Stimulated activated CD4-positive, alpha-beta T cell treated with anti-CD3 and anti-CD28 coated beads, Interleukin-1b, Interleukin-23, amount 100 ng/mL, for 4 hours (primary cell): ENCODE results near the gene KRT82.
"Not testable (repeated sequence)": the region's sequence is repeated elsewhere in the genome, so short reads cannot be mapped to it uniquely, and the experiment has no call there.

ENCODE experiments used
- DNase-seq, 2 donors: peaks; one replicate each; pipeline ENCODE4 v3.0.0-alpha.2; 2020; ENCODE audit warnings: low read depth in 2 of 2

KRT82 gene

DNA sequence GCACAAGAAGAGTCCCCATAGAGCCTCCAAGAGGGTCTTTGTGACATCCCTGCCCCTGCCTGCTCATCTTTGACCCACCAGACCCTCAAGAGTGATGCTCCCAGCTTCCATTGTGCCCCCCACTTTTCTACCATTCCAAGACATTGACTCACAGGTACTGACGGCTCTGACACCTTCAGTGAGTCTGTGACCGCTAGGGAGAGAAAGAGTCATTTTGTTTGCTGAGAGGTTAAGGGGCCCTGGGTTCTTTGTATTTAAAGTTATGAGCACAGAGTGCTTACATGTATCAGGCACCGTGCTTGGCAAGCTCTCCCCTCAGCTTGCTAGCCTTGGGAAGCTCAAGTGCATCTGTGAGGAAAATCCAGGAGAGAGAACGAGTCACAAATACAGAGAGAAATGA, 7.1 kb upstream of the KRT82 start:
- DNase-seq, result no peak

DNA sequence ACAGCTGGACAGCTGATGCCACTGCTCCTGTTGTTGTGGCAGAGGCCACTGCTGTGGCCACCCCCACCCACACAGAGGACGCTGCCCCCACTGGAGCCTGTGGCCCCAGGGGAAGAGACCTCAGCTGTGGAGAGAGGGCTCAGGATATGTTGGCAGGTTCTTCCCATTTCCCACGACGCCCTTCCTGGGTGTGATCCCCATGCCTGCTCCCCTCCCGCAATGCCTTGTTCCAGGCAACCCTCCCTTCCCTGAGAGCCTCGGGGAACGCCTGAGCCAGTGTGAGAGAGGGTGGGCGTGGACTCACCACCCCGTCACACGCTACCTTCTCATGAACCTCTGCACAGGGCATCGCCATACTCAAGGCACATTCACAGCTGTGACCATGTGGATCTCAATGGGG, 5.7 kb upstream of the KRT82 start:
- DNase-seq, result no peak

DNA sequence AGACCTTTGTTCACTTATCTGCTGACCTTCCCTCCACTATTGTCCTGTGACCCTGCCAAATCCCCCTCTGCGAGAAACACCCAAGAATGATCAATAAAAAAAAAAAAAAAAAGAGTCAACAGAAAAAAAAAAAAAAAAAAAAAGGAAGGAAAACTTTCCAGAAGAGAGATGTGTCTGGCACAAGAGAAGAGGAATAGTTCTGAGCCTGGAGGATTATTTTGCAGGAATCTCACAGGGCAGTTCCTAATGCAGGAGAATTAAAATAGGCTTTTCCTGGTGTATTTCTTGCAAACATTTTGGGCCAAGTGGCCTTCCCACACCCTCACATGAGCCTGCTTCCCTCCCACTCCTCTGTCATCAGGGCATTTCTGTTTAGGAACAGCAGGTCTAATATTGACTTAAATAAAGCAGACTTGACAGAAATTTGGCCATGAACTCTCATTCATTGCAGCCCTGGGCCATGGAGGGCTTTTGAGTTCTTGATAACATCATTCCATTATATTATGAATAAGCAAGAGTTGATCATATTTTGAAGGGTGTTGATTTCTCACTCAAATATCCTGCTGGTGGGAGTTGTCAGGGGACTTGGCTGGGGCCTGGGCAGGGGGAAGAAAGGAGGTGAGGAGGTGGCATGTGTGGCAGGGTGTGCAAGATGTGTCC, 4.6 kb upstream of the KRT82 start:
- DNase-seq, result not testable (repeated sequence)

DNA sequence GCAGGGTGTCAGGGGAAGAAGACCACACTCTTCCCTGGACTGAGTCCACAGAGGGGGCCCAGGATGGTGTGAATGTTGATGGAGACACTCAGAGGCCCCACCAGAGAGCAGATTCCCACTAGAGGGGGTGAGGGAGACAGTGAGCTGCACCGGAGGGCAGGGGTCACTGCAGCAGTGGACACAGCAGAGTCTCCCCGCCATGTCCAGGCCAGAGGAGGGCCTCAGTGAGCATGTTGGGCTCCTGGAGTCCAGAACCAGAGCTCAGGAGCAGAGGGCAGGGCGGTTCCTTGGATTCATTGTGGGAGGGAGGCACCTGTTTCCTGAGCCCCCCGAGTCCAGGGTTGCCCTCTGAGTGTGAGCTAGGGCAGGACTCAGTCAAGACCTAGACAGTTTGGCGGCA, 1.8 kb upstream of the KRT82 start:
- no peak for DNase-seq

DNA sequence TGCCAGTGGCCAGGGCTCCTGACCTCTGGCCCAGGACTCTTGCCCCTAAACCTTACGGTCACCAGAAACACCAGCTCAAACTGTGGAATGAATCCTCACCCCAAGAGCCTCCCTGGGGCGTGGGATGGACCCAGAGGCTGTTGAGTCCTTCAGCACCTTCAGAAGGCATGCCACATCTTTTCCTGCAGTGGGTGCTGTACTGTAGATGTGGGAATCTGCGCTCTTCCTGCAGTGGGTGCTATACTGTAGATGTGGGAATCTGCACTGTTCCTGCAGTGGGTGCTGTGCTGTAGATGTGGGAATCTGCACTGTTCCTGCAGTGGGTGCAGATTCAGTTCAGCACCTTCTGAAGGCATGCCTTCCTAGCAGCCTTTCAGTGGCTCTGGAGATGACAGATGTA, 1.2 kb downstream of the KRT82 start:
- no peak for DNase-seq

DNA sequence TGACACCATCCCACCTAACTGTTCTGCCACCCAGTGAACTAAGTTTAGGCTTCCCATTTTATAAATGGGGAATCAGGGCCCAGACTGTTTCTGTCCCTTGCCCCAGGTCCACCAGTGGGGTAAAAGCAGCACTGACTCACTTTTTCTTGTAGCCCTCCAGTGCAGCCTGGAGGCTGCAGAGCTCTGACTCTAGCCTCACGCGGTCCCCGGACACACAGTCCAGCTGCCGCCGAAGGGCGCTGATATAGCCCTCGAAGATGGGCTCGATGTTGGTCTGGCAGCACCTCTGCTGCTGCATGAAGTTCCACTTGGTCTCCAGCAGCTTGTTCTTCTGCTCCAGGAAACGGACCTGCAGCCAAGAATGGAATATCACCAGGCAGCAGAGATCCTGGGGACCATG, 2.6 kb downstream of the KRT82 start:
- no peak for DNase-seq

DNA sequence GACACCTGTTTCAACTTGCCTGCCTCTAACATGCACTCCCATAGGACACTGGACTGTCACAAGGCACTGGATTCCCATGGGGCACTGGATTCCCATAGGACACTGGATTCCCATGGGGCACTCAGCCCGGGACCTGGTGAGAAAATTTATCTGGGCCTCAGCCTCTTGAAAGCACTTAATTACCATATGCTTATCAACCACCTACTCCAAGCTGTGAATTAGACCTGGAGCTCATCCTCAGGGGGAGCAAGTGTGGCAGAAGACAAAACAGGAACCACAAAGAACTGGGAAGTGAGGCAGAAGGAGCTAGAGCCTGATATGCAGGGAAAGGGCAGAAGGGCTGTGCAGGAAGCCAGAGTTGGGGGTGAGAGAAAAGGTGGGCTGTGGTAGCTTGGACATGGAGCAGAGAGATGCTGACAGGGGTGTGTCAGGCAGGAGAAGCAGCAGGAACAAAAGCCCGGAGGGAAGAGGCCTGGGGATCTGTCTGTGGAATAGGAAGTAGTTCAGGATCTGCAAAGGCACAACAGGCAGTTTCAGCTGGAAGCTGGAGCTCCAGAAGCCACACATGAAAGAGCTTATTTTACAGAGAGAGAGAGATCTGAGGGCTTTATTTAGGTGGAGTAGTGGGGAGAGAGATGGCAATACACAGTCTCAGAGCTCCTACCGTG, 3.1 kb downstream of the KRT82 start:
- DNase-seq, result no peak

DNA sequence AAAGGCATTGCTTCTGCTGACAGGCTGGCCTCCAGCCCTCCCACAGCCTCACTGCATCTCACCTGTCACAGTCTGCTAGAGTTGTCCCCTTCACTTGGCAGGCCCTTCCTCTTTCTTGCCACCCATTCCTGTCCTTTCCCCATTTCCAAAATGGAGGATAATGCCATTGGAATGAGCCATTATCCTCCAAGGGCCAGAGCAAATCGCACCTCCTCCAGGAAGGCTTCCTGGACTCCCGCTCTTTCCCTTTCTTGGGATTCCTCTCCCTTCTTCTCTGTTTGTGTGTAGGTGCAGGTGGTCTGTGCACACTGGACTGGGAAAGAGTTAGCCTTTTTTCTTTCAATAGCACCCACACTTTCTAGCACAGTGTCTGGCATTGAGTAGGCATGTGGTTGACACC, 3.8 kb downstream of the KRT82 start:
- DNase-seq, result no peak

DNA sequence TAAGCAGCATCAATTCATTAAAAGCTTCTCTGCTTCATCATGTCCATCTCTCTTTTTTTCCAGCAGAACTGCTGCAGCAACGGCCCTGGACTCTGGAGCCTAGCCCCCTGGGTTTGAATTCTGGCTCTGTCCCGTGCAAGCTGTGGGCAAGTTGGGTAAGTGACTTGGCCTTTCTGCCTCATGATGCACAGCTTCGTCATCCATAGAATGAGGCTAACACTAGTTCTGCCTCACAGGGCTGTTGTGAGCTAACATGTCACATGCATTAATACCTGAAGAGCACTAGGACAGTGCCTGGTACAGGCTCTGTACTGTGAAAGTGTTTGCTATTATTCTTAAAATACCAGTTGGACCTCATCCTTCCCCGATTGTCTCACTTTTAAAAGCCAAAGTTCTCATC, 4.2 kb downstream of the KRT82 start:
- DNase-seq, result no peak

DNA sequence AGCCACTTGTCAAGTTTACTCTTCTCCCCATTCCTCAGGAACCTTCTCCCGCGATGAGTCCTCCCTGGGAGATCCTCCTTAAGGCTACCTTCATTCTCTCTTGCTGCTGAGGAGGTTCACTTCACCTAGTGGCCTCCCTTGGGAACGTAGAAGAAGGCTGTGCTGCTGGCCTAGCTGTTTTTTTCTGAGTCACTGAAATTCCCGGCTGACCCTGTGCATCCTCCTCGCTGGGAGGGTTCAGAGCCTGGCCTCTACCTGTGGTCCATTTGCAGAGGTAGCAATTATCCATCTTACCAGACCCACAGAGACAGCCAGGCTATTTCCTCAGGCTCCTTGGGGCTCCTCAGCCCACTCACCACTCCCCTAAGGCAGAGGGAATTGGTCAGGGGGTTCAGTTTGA, 4.6 kb downstream of the KRT82 start:
- no peak for DNase-seq

DNA sequence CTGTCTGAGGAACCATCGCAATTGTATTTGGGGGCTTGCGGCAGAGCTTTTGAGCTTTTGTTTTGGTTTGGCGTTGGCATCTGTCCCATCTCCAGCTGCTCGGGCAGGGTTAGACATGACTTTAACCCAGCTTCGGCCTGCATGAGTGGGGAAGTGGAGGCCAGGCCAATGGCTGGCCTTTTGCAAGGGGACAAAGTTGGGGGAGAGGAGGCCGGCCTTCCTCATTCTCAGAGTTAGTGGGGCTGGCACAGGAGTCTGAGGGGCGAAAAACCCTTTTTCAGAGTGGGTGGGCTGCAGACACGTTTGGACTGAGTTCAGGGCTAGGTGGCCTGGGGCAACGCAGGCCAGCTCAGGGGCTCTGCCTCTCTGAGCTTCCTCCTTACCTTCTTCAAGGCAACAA, 5.2 kb downstream of the KRT82 start:
- no peak for DNase-seq

DNA sequence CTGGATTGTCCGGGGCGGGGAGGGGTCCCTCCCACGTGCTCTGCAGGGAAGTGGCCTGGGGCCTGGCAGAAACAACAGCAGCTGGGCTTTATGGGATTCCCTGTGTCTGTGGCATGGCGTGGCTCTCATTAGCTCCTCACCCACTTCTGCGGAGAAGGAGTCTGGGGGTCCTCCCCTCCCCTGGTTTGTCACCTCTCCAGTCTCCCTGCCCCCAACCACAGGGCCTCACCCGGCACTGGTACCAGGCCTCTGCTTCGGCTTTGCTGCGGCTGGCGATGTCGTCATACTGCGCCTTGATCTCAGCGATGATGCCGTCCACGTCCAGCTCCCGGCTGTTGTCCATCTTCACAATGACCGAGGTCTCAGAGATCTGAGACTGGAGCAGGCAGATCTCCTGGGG, 6.4 kb downstream of the KRT82 start:
- no peak for DNase-seq

DNA sequence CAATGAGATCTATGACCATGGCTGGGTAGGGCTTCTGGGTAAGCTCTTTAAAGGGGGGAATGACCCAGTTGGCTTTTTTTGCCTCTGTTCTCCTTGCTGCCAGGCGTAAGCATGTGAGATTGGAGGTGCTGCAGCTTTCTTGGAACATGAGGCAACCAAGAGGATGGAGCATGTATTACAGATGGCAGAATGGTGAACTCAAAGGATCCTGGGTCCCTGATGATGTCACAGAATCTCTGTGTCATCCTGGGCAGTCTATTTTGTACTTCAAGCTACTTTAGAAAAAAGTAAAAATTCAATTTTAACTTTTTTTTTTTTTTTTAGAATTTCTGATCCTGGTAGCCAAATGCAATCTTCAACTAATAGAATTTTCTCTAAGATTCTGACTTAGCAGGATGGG, 8.0 kb downstream of the KRT82 start:
- no peak for DNase-seq

DNA sequence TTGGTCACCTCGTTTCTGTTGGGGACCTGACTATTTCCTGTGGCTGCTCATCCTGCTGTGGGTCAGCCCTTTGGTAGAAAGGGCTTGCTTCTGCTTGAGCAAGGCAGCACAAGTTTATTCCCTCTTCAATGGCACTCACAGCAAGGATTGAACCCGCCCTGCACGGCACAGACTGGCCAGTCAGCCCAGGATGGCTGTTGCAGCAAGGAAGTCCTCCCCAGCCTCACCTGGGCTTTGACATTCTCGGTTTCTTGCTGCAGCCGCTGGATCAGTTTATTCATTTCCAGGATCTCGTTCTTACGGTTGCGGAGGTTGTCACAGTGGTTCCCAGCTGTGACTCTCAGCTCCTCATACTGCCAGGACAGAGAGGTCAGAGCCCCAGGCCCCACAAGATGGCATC, 9.5 kb downstream of the KRT82 start:
- DNase-seq, result no peak

DNA sequence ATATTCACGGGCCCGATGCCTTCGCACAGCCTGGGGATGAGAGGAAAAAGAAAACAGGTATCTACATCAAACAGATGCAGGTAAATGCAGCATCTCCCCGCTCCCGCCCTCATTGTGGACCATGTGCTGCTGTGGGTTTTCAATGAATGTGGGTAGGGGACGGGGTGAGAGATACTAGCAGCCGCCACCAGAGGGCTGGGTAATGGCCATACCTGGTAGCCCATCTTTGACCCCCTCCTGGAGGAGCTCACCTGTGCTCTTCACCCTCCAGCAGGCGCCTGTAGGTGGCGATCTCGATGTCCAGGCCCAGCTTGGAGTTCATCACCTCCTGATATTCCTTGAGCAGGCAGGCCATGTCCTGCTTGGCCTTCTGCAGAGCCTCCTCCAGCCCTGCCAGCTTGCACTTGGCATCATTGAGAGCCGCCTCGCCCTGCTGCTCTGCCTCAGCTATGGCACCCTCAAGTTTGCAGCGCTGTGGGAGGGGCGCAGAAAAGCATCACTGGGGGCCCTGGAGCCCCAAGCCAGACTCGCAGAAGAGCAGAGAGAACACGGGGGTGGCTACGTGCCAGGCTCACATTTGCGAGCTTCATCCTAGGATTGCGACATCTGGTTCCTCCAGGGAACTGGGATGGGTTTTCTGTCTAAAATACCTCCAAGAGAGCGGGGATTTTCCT, 10.2 kb downstream of the KRT82 start:
- no peak for DNase-seq

DNA sequence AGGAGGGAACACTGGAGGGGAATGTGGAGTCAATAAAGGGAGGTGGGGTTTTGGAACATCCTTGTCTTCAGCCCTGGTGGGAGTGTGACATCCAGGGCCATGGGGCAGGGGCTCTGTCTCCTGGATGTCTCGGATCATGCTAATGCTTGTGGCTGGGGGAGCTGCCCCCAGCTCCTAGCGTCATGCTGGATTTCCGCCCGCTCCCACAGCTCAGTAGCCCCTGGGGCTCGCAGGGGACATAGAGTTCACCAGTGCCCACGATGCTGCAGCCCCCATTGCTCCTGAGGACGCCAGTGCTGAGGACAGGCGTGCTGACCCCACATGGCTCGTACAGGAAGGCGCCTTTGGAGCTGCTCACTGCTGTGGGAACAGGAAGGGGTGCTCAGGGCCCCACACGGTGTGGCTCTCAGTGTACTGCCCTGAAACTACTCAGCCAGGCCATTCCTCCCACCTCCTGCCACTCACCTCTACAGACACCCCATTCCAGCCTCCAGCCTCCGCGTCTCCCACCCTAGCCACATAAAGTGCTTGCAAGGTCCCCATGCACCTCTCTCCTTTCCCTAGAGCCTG, 11.2 kb downstream of the KRT82 start:
- no peak for DNase-seq

DNA sequence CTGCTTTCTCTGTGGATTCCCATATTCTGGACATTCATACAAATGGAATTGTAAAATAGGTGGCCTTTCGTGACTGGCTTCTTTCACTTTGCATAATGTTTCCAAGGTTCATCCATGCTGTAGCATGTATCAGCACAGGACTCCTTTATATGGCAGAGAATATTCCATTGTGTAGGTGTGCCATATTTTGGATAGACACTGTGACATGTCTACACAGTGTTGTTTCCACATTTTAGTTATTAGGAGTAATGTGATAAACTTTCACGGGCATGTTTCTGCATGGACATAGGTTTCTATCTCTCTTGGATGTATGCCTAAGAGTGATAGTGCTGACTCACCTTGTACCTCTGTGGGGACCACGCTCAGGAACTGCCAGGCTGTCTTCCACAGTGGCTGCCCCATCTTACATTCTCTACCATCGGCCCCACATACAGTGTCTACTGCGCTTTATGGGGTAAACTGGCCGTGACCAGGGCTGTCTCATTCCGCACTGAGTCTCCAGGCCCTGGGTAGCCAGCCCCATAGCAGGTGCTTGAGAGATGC, 13.6 kb downstream of the KRT82 start:
- DNase-seq, result no peak

DNA sequence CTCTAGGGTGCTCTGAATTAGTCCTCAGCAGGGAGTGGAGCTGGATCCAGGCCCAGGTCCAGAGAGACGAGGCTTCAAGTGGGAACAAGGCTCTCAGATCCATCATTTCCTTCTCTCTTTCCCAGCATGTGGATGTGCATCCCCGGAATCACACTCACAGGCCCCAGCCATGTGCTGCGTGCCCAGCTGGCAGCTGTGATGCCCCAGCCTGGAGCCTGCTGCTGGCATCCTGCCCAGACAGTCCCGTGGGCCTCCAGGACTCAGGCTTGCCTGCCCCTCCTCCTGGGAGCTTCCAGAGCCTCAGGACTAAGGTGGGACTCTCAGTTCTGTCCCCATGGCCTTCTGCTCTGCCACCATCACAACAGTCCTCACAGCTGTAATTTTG, 14.5 kb downstream of the KRT82 start:
- DNase-seq, result no peak

DNA sequence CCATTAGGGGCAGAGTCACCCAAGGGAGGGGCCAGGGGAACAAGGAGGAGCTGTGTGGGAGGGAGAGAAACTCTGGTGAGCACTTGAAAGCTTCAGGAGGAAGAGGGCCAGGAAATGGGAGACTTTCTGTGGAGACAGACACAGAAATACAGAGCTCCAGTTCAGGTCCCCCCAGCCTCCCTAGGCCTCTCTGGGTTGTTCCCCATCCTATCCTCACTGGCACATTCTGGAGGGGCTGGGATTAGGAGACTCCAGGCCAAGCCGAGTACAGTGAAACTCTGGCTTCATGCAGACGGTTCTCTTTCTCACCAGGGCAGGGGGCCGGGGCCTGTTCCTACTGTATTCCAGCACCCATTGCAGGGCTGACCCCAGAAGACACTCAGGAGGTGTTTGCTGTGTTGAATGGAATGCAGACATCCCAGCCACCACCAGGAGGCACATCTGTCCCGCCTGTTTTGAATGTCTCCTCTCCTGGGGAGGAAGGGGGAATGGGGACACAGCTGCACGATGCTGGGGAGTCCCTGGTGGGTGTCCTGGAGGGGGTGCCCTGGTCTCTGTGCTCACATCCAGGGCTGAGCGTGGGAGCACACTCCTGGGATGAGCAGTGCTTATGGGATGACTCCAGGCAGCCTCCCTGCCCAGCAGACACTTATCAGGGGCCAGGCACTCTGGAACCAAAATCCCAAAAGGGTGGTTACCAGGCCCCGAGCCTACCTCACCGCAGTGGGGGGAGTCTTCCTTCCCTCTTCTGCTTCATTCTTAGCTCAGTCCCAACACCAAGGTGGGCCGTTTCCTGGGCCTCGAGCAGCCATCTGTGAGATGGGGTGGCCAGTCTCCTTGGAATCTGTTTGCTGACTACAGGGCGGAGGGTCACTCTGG, 15.2 kb downstream of the KRT82 start:
- no peak for DNase-seq

DNA sequence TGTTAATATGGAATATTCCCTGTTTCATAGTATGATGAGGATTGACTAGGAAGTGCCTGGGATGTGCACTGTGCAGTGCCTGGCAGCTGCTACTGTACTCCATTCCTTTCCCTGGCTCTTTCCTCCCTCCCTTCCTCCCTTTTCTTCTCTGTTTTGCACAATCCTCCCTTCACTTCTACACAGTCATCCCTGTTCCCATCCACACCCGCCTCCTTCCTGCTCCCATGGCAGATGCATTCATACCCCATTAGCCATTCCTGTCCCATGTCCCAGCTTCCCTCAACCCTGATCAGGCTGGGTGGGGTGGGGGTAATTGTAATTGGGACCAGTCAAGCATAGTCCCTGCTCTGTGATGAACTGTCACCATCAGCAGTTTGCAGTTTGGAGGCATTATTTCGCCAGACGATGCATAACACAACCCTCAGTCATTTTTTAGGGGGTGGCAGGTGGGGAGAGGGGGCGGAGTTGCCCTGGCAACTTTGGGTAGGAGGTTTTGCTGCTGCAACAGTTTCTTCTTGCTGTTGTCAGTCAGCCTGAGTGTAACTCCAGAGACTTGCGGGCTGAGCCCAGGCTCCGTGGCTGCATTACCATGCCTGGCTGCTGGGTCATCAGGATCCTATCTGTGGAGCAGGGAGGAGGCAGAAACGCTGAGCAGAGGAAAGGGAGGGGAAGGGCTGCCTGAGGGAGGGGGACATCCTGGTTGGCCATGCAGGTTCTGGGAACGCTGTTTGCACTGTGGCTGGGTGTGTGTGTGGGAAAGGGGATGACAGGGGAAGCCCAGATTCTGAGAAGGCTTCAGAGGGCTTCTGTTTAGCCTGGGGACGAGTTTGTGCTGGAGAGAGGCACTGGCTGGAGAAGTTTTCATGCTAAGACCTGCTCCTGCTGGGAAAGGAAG, 16.6 kb downstream of the KRT82 start:
- no peak for DNase-seq

DNA sequence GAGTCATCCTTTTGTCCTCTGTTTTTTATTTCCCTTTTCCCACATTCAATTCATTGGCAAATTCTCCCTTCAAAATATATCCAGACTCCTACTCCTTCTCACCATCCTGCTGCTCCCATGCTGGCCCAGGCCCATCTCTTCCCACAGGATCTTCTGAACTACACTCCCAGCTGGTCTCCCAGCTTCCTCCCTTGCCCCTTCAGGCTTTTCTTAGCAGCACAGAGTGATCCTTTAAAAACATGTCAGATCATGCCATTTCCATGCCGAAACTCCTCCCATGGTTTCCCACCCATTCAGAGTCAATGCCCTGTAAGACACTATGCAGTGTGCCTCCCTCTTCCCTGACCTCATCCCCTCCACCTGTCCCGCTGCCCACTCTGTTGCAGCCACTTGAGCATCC, 18.3 kb downstream of the KRT82 start:
- no peak for DNase-seq
